Stimulated activated CD4-positive, alpha-beta T cell treated with anti-CD3 and anti-CD28 coated beads, Interleukin-2, amount 100 ng/mL, for 24 hours (primary cell): Measurements from ENCODE around the gene KLC1.

ENCODE experiments used
- DNase-seq, 2 donors: peaks; one replicate each; pipeline ENCODE4 v3.0.0-alpha.2; 2020

KLC1 gene

DNA sequence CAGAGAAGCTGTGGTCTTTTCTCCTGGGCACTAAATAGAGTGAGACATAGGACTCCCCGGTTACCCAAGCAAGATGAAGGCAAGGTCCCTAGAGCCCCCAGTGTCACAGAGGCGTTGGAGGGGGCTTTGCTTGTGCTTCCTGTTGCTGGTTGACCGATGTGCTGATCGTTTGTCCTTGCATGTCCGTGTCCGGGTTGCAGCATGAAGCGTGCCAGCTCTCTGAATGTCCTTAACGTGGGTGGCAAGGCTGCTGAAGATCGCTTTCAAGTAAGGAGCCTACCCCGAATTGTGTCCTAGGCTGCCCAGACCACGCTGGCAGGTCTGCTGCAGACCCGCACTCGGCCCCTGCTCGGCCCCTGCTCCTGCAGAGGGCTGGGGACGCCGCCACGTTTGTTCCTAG, 63.1 kb downstream of the KLC1 start:
- no peak for DNase-seq

DNA sequence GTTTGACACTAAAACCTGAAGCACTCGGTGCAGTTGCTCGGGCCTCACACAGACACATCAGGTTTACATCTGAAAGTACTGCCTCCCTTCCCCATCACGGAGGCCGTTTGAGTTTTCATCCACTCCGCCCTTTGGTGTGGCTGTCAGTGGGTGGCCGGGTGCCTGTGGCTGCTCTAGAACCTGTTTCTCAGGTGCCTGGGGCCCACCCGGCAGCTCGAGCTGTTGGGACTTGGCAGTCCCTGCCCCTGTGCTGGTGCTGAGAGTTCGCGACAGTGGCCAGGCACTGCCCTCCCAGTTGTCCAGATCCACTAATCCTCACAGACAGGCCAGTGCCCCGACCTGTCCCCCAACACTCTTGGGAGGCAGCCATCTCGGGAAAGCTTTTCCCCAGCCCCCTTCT, 63.9 kb downstream of the KLC1 start:
- DNase-seq = no peak

DNA sequence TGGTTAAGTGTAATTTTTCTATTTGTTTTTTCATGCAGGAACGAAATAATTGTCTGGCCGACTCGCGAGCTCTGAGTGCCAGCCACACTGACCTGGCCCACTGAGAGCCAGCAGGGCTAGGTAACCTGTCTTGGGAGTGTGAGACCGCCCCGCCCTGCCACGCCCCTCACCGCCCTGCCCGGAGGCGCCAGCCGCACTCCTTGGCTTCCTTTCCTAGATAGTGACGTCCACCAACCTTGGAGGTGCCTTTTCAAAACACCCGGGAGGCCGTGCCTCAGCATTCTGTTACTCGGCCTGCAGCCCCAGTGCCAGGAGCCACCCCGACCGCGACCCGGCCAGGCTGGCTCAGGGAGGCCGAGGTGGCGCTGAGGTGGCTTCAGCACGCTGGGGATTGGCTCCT, 64.5 kb downstream of the KLC1 start:
- DNase-seq = no peak

DNA sequence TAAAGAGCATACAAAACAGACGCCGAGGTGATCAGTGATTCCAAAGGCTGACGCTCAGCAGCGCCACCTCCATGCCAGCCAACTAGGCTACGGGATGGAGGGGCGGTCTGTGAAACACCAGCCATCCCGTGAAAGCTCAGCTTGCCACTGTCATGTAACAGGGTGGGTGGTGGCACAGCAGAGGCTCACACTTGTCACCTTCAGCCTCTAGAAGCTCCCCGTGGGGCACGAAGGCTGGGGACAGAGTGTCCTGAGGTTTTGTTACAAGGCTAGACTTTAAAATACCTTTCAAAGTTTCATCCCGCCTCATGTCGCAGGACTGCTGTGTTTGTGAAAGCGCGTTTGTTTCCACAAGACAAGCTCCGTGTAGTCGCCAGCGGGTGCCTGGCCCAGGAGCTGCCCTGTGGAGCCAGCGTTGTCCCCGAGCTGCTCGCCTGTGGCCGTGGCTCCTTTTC, 65.6 kb downstream of the KLC1 start:
- no peak for DNase-seq

DNA sequence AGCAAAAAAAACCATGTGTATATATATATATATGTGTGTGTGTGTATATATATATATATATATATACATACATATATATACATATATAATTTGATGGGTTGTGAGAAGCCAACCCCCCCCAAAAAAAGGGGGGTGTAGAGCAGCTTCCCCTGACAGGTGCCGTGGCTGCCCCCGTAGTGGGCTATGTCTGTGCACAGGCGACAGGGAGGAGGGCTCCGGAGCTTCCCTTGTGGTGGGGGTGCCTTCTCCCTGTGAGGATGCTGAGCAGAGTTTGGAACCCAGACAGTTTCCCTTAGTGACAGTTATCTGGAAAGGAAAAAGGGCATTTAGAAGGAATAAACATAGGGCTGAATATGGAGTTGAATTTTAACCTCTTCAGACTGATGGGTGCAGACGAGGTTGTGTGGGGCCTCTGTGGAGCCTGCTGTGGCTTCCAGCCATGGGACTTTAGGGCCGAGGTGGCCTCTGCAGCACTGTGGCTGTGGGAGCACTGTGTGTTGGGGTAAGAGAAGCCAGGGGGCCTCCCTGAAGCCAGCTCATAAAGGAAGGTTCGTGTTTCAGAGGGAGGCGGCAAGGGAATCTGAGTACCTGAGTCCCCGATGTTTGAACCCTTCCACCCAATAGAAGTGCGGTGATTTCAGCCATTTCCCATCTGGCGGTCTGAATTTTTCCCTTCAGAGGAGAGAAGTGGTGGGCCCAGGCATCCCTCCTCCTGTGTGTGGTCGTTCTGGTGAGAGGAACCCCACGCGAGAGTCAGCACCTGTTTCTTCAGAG, 66.5 kb downstream of the KLC1 start:
- DNase-seq = no peak

DNA sequence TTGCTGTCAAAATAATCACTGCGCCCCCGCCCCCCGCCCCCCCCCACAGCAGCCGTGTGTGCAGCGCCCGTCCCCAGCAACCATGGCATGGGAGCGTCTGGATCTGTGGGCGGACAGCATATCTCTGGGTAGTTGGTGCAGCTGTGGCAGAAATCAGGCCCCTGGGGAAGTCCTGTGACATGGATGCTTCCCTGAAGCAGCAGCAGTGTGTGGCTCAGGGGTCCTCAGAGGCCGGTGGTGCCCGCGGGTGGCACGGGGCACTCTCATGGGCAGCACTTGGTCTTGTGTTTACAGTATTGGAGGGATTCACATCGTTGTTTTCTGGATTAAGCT, 67.0 kb downstream of the KLC1 start:
- DNase-seq = no peak

DNA sequence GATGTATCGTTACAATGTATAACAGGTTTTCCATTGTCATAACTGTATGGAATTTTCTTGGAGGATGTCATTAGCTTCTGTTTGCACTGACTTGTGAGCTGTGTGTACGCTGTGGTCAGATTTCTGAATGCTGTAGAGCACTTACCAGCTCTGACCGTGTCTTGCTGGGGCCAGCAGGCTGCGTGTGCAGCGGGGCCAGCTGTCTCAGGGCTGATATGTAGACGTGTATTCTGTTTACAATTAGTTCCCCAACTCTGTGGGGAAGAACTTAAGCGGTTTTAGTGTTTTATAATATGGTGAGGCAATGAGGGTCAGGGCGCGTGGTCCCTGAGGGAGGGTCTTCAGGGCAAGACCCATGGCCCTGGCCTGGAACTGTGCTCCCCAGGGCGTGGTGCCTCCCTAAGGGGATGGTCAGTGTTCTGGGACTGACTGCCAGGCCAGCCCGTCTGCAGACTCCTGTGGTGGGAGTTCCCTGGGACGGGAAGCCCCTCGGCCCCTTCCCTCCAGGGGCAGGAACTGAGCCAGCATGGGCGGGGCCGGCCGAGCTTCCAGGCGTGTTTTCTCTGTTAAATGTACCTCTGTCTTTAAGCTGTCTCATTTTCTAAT, 67.6 kb downstream of the KLC1 start:
- no peak for DNase-seq

DNA sequence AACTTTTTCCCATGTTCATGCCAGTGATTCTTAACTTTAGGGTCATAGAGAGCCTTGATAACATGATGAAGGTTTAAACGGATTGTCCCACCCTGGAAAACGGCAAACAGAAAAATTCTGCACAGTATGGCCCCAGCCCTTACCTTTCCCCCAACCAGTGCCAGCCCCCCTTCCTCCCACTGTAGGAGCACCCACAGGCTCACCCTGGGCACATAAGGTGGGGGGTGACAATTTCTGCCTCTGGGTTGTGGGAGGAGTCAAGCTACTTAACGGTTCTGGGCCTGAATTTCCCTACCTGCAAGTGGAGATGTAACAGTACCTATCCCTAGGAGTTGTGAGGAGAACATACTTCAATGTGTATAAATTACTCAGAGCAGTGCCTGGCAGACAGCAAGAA, 68.2 kb downstream of the KLC1 start:
- DNase-seq = no peak

DNA sequence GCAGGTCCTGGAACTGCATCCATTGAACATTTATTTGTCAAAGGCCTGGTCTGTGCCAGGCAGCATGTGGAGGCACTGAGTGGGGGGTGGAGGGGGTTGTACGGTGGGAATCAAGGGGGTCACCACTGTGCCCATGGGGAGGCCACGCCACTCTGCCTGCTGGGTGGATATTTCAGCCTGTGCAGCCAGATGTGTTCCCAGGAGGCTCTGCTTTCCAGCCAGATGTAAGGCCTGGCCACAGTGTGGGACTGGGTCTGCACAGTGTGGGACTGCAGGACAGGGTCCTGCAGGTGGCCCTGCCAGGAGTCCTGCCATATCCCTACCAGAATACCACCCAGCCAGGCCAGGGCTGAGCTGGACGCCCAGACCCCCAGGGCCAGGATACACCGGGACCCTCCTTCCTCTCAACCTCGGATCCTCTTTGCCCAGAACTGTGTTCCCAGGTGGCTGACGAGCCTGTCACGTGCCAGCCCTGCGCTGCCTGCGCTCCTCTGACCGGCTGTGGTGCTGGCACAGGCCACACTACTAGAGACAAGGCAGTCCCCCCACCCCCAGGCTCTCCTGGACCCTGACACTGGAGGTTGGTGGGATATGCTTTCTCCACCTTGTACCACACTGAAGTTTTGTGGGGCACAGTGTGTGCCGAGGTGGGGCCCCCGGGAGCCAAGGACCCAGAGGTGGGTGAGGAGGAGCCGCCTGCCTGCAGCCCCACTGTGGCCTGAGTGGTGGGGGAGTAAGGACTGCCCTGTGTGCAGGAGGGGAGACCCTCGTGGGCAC, 68.8 kb downstream of the KLC1 start:
- DNase-seq = no peak

DNA sequence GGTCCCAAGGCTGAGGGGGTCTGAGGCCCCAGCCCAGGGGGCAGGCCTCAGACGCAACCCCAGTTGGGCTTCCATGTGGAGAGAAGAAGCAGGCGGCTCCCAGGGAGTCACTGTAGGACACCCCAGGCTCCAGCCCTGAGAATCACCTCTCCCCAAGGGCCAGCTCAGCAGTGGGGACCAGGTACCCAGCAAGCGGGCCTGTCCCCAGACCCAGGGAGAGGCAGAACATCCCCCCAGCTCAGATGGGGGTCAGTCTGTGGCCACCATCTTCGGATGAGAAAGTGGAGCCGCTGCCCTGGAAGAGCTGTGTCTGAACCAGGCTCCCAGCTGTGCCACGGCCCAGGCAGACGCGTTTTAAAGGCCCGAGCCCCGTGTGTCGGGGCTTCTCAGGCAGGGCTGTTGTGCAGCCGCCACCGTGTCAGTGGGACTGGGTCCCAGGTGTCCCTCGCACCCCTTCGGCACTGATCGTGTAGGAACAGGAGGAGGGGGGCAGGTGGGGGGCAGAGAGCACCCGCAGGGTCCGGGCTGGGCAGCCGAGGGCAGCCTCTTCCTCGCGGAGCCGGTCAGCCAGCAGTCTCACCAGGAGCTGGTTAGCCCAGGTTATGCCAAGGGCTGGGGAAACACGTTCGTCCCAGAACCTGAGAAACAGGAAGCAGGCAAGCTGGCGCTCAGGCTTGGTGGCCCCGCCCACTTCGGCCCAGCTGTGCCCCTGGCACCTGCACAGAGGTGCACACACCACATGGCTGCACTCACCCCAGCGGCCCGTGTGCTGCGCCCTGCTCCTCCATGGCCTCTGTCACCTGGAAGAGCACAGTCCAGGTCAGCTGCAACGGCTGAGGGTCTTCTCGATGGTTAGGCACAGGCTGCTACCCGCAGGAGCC, 69.6 kb downstream of the KLC1 start:
- DNase-seq = no peak

DNA sequence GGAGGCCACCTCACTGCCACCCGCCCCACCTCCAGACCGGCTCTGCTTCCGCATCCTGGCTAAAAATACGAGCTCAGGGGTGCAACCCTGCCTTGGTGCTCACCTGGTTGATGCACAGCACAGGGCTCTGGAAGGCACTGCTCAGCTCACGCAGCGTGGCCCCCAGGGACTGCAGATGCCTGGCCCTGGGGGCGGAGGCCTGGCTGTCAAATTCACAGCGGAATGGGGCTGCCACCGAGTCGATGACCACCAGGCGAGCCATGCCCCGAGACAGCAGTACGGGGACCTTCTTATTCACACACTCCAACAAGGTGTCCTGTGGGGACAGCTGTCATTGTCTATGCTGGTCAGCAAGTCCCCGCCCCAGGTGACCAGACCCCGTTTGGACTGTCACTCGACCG, 70.2 kb downstream of the KLC1 start:
- DNase-seq = no peak

DNA sequence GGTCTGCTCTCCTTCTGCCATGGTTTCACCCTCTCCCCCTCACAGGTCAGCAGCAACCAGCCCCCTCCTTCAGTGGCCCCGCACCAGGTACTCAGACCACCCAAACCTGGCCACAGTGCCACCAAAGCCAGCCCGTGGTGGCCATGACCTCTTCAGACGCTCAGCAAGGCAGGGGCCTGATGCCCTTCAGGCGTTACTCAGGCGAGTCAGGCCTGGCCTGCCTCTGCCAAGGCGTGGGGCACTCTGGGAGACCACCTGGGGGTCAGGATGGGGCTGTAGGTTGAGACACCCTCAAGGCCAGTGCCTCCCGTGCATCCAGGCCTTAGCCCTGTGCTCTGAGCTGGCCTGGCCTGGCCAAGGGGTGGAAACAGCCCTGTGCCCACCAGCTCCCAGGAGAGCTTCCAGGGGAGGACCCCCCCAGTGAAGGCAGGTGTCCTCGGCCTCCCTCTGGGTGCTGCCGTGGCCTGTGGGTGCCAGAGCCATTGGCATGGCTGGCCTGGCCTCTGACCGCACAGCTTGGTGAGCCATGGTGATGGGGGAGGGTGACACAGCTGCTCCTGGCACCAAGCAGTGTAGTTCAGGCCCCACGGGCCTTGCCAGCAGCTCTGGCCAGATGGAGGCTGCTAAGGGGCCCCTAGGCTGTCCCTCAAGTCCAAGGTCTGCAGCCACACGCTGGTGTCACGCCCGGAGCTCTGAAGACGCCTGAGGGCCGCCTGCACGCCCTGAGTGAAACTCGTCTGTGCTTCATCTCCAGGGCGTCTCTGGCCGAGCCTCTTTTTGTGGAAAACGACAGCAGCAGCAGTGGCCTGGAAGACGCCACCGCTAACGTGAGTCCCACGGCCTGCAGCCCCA, 71.1 kb downstream of the KLC1 start:
- no peak for DNase-seq

DNA sequence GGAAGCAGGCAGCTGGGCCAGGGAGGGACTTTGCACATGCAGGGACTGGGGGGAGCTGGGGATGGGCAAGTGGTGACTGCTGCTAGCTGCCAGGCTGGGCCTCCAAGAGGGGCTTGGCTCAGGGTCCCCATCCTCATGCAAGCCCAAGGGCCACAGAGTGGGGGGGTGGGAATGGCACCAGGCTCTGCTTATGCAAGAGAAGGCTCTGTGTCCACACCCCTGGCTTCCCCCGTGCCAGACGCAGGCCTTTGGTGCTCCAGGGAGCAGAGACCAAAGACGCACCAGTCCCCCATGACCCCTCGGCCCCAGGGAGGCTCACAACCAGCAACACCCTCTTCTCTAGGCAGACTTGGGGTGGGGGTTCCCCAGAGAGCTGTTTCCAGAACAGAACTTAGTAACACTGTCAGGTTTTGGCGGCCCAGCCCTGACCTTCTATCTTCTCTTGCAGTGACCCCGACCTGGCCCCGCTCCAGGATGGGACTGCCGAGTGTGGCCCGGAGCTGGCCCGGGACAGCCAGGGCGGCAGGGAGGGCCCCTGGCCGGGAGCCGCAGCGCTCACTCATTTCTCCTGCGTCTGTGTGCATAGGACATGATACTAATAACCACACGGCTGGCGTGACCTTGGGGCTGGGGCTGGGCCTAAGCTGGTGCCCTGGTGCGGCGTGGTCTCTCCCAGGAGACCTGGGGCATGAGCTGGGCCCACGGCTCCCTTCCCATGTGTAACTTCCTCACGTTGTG, 71.9 kb downstream of the KLC1 start:
- no peak for DNase-seq

DNA sequence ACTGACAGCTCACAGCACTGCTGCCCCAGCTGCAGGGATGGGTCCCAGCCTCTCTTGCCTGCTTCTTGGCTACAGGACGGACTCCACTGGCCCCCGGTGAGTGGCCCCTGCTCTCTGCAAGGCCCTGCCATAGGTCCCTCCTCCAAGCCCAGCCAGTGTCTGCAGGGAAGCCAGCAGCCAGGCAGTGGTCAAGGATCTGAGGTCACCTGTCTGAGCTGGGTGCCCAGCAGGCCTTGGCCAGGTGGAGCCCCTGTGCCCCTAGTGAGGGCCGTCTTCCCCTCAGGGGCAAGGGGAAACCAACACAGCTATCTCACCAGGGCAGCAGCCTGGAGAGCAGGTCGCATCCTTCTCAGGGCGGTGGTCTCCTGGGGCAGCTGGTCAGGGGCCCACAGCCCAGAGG, 73.1 kb downstream of the KLC1 start:
- no peak for DNase-seq

DNA sequence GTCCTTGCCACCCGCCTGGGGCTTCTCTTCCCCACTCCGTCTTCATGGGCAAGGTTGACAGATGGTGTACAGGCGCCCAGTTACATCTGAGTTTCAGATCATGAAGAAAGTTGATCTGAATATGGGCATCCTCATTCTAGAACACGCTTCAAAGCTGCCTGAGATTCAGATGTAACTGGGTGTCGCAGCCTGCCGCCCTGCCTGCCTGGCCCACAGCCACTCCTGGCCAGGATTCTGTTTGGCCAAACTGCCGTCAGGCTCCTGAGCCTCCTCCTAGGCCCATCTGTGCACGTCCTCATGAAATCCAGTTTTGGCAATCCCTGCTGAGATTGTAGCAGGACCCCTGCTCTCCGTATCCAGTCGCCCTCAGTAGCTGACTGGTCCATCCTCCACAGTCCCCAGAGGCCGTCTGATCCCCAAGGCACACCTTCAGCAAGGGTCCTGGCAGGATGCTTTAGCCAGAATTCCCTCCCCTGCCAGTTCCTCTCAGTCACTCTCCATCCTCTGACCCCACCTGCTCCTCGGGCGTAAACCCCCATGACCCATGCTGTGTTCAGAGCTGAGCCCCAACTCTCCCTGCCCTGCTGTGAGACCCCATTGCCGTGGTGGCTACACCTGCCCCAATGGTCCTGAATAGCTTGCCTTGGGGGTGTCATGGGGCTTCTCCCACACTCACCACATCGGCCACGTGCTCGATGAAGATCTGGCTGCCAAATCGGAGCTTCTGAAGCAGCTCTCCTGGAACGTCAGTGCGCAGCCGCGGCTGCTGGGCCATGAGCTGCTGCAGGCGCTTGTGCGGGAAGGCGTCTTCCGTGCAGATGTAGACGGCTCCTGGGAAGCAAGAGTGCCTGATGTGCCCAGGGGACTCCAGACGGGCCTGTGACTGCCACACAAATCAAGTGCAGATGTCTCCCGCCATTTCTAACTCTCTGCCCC, 73.8 kb downstream of the KLC1 start:
- DNase-seq = no peak

DNA sequence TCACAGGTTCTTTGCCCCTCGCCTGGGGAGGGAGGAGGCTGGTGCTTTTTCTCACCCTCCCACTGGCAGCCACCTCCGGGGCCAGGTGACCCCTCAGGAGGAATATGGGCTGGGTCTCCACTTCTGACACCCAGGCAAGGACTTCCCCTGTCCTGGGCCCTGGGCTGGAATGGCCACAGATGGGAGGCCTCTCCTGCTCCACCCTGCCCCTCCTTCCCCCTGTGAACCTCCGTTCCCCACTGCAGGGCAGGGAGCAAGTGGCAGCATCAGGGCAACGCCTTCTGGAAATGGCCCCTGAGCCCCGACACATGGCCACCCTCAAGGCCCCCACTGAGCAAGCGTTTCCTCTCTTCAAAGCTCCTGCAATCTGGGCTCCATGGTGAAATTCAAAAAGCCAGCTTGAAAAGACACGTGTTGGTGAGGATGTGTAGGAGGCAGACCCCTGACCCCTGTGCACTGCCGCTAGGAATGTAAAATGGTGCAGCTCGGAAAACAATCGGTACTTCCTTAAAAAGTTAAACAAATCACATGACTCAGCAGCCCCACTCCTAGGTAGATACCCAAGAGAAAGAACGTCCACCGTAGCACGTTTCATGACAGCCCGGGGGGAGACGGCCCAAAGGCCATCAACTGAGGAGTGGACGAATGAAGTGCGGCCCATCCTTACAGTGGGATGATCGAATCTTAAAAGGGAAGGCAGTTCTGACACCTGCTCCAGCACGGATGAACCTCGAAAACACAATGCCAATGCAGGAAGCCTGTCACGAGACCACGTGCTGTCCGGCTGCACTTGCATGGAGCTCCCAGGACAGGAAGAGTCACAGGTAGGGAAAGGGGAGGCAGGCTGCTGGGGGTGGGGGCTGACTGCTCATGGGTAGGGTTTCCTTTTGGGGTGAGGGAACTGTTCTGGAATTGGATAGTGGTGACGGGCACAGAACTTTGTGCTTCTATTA, 74.7 kb downstream of the KLC1 start:
- DNase-seq = no peak

DNA sequence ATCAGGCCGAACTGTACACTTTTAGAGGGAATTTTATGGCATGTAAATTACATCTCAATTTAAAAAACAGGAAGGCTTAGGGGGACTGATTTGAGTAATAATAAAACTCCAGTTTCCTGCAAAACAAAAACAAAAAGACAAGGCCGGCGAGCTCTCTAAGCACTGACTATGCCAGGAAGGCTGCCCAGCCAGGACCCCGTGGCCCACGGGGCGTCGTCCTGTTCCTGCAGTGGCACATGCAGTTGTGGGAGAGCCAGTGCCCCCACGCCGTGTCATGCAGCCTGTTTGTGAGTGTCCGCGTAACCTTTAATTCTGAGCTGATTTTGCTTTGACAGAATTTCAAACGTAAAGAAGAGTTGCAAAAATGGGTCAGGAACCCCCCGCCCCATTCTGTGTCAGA, 75.7 kb downstream of the KLC1 start:
- no peak for DNase-seq

DNA sequence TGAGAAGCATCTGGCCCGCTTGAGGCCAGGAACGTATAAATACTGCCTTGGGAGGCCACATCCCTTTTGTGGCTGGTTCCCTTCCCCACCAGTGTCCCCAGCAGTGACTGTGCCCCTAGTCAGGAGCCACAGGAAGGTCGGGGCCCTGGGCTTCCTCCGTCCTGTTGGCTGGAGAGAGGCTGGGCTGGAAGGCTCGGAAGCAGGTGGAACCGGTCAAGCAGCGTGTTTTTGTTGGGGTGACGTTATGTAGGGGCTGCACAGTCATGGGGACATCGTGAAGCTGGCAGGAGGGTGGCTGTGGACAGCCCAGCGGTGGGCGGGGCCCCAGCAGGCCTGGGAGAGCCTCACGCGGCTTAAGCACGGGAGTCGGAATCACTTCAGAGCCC, 76.1 kb downstream of the KLC1 start:
- no peak for DNase-seq
